ENCODE results near the gene TSPOAP1.

The TSPOAP1 gene

DNA sequence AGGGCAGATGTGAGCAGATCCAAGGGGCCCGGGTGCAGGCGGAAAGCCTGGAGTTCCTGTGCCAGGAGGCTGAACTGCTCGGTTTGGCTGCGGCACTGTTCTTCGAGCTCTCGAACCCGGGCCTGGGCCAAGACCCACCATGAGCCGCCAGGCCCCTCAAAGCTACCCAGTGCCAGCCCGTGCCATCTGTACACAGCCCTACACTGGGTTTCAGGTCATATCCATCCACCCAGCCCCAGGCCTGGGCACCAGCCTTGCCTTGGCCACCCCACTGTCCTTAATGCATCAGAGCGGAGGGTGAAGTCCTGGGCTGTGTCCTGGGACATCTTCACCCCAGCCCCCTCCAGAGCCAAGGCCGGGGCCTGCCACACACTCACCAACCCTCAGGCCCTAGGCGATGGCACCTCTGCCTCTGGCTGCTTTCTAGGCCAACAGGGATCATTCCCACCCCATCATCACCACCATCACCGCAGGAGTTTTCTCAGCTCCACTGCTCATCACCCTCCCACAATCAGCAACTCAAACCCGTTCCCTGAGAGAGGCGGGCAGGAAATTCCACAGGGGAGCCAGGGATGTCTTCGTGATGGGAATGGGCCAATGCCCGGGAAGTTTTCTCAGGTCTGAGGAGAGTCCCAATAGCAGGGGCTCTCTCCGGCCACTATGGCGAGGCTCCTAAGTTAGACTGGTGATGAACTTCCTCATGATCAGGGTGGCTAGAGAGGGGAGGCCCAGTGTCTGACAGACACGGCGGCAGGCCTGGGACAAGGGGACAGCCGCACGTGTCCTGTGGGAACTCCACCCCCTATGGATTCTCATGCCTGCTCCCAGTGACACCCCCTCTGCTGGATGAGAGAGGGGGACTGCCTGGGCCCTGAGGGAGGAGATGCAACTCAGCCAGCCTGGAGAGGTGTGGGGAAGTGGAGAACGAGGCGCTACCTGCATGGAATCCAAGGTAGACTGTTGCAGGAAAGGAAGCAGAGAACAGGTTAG is 9.1 kb downstream of the TSPOAP1 start:
- FAIRE-seq = no peak
- DNase-seq (ENCODE audit: extremely low spot score, insufficient read length, low read depth) = no peak

DNA sequence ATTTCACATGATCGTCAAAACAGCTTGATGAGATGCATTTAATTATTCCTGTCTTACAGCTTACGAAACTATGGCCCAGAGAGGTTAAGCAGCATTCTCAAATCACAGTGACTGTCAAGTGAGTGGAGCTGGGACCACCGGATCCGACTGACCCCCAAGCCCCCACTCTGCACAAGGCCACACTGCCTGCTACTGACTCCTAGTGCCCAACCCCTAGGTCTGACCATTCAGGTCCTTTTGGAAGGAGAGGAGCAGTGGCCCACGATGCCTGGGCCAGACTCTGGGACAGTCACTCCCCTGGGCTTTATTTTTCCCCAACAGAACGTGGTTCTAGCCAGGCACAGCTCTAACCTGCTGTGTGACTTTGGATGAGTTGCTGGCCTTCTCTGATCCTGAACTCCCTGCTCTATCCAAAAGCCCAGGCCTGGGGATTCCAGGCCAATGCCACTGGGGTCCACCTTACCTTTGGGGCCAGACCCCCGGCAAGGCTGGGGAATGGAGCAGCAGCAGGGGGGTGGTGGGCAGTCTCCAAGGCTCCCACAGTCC is 9.9 kb downstream of the TSPOAP1 start:
- DNase-seq (ENCODE audit: extremely low spot score, insufficient read length, low read depth) (no peak), FAIRE-seq (no peak)

- no peak for DNase-seq (ENCODE audit: extremely low spot score, insufficient read length, low read depth)
- no peak for FAIRE-seq
Observed at GRCh38 chr17:58318065-58318481, 10.5 kb downstream of the TSPOAP1 start.

DNA sequence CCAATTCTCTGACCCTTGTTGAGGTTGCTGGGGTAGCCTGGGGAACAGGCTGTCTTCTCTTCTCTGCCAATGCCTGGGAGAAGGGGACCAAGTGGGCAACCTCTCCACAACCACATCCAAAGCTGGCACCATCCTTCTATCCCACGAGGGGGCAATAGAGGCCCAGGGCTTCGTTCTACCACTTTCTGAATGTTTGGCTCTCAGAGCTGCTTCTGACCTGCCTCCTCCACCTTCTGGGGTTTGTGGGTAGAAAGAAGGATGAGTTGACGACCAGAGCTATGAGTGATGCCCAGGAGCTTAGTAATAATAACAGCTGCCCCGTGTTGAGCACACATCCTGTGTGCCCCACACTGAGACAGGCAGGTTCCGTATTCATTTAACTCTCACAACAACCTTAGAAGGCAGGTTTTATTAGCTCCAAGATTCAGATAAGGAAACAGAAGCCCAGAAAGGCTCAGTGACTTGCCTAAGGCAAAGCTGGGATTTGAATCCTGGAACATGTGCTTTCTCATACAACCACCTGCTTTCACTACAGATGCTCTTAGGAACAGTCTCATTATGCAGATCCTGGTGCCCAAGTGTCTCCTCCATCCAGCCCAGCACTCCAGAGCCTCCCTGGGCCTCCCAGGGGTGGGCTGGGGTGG is 11.1 kb downstream of the TSPOAP1 start:
- FAIRE-seq (peak; percentile 93), DNase-seq (ENCODE audit: extremely low spot score, insufficient read length, low read depth) (peak; percentile 63)

- DNase-seq (ENCODE audit: extremely low spot score, insufficient read length, low read depth) (no peak), FAIRE-seq (no peak)
Observed at GRCh38 chr17:58316260-58316960, 12.2 kb downstream of the TSPOAP1 start.

DNA sequence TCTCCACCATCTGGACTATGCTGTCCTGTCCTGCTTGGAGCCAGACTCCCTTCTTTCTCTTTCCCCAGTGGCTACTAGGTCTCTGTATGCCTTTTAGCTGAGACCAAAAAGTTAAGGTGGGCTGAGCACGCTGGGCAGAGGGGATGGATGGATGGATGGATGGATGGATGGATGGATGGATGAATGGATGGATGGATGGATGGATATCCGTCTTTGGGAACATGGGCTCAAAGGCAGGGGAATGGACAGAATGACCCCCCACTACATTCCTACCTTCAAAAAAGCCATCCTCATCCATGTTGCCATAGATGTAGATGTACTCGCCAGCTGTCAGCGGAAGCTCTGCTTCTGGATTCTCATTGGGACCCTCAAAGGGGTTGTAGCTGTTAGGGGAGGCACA is 12.8 kb downstream of the TSPOAP1 start:
- no peak for DNase-seq (ENCODE audit: extremely low spot score, insufficient read length, low read depth)
- FAIRE-seq = no peak

DNA sequence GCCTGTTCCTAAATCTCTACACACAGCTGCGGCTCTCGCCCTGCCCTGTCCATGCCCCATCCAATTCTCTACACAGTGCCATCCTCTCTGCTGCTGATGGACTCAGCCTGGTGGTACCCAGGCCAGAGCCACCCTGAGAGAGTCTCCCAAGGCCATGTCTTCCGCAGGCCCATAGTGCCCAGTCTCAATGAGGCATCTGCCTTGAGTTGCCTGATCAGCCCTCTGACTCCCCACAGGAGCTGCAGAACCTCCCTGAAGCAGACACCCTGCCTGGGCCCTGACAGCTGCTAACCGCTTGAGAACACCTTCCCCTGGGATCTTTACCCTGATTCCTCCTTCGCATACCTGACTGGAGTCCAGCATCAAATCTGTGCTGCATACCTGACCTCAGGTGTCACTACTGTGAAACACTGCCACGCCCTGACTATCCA is 13.3 kb downstream of the TSPOAP1 start:
- FAIRE-seq (no peak), DNase-seq (ENCODE audit: extremely low spot score, insufficient read length, low read depth) (no peak)

DNA sequence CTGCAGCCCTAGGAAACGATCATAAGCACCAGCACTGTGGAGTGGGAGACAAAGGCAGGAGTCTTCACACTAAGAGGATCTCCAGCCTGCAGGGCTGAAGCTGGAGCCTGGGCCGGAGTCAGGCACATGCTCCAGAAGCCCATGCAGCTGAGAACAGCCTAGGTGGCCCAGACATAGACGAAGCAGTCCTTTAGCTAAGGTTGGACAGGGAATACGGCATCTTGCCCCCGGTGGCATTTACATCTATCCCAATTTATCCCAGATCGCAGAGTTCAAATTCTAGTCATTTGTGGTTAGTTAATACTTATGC is 13.9 kb downstream of the TSPOAP1 start:
- FAIRE-seq (no peak), DNase-seq (ENCODE audit: extremely low spot score, insufficient read length, low read depth) (no peak)

DNA sequence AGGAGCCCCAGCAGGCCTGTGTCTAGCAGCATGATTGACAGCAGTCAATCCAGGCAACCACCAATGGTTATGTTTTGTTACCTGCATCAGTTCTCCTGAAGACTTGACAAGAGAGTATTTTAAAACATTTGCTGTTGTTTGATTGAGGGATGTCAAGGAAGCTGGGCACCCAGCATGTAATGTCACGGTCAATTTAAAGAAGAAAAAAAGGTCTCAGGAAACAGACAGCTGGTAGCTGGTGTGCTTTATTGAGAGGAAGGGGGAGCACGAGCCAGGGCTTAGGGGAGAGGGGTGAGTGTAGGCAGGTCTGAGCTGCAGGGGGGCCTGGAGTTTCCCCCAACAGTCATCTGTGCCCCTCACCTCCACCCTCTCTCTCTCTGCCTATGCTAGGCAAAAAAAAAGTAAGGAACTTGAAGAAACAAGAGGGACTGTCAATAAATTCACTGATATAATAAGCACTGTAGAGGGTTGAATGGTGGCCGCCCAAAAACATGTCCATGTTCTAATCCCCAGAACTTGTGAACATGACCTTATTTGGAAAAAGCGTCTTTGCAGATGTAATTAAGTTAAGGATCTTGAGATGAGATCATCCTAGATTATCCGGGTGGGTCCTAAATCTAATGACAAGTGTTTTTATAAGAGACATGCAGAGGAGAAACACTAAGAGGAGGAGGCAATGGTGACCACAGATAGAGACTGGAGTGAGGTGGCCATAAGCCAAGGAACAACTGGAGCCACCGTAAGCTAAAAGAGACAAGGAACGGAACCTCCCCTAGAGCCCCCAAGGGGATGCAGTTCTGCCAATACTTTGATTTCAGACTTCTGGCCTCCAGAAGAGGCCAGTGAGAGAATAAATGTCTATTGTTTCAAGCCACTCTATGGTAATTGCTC is 14.5 kb downstream of the TSPOAP1 start:
- no peak for FAIRE-seq

GRCh38 chr17:58312829-58313228 is 15.8 kb downstream of the TSPOAP1 start:
- peak; percentile 5 for FAIRE-seq
- DNase-seq (ENCODE audit: extremely low spot score, insufficient read length, low read depth) = no peak

More for the DNA sequence above, 14.5 kb downstream of the TSPOAP1 start:
- DNase-seq (ENCODE audit: extremely low spot score, insufficient read length, low read depth) = no peak

DNA sequence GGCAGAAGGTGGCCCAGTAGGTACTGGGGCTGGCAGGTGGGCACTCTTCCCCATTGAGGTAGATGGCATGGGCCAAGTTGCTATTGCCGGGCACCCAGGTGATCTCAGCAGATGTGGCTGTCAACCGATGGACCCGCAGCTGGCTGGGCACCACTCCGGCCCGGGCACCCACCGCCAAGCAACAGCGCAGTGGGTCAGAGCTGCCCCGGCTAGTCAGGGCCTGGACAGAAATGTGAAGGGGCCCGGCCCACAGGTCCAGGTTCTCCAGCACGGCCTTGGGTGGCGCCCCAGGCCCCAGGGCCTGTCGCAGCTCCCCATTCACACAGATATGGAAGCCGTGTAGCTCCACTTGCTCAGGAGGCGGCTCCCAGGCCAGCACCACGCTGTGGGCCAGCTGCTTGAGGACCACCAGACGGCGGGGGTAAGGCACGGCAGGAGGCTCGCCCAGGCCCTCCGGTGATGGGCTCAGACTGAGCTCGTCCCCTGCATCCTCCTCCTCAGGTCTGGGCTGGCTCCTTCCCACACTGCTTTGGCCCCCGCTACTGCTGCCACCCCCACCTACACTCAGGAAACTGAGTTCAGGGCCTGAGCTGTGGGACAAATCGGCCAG is 16.5 kb downstream of the TSPOAP1 start:
- FAIRE-seq = no peak
- DNase-seq (ENCODE audit: extremely low spot score, insufficient read length, low read depth) = no peak

DNA sequence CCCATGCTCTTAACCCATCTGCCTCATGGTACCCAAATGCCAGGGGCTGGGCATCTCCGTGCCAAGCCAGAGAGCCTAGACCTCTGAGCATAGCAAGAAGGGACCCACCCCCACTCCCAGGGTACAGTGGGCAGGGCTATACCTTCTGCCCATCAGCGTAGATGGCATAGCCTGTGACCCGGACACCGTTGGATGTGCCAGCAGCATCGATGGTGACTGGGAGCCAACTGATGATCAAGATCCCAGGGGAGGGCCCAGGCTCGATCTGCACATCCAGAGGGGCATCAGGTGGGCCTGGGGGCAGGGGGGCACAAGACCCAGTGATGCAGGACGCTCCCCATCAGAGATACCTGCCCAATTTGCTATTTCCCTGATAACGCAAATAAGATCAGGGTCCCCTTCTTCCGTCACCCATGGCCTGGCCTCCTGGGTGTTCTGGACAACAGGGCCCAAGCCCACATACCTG is 17.1 kb downstream of the TSPOAP1 start:
- FAIRE-seq = no peak
- no peak for DNase-seq (ENCODE audit: extremely low spot score, insufficient read length, low read depth)

DNA sequence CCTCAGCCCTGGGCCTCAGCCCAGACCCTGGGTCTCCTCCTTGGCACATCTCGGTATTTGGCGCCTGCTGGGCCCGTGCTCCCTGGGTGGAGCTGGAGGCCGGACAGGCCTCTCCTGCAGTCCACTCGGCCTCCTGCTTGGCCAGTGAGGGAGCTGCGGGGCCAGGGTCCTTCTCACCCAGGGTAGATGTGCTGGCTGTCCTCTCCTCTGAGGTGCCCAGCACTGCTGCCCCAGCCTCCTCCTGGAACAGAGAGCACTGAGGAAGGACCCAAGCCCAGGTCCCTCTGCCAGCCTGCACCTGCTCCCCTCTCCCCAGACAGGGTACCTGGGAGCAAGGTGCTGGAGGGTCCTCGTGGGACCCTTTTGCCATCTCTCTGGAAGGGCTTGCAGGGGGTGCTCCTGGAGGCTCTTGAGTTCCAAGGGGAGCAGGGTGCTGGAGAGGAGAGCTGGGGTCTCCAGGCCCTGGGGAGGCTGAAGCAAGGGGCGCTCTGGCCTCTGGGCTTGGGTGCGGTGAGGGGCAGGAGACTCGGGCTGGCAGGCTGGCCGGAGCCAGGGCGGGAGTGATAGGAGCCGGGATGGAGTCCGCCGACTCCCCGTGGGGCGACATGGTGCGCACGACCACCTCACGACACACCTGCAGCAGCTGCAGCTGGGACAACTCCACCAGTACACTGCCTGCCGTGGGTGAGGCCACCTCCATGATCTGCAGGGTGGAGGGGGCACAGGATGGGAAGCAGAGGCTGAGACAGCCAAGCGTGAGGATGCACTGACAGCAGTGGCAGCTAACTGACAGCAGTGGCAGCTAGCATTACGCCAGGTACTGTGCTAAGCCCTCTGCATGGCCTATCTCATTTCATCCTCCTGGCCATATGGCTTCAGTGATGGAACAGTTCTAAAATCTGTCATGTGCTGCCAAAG is 17.8 kb downstream of the TSPOAP1 start:
- FAIRE-seq = no peak
- no peak for DNase-seq (ENCODE audit: extremely low spot score, insufficient read length, low read depth)

DNA sequence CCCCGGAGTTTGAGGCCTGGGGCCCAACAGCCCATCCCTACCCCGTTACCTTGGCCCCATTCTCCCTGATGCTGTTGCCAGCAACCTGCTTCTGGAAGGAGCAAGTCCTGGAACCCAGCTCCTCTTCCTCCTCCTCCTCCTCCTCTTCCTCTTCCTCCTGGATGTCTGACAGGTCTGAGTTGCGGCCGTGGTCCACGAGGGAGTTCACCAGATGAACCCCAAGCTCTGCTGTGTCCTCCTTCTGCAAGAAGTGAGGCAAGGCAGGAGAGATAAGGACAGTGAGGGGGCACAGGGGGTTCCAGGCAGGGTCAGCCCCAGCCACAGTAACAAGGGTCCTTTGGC is 18.7 kb downstream of the TSPOAP1 start:
- FAIRE-seq (no peak), DNase-seq (ENCODE audit: extremely low spot score, insufficient read length, low read depth) (no peak)

DNA sequence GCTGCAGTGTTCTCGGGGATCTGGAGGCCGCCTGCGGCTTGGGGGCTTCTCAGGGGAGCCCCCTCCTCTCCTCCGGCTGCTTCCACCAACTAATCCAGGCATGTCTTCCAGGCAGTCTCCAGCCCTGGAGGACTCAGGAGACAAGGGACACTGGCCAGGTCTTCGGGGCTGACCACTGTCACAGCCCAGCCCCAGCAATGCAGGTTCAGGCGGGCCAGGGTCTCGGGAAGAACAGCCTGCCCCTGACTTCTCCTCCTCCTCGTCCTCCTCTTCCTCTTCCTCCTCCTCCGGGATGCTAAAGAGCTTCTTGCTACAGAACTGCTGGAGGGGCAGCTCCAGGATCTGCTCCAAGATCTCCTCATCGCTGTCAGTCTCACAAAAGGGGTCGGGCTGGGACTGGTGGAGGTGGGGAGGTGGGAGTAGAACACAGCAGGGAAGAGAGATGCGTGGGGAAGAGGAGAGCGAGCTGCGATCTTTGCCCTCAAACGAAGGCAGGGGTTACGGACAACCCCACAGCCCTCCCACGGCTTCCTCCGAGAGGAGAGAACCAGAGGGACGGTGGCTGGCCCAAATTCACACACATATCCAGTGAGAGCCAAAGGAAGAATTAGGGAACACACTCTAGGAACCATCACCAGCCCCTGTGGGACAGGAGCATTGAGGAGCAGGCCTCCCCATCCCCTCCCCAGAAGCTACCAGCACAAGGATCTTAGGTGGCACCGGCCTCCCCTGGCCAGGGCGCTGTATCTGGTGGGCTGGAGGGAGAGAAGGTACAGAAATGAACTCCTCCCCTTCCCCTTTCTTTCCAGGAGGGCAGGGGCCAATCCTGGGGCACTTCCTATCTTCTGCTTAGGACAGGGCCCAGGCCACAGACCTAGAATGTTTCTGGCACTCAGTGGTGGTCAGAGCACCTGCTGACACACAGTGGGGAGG is 19.3 kb downstream of the TSPOAP1 start:
- no peak for DNase-seq (ENCODE audit: extremely low spot score, insufficient read length, low read depth)
- no peak for FAIRE-seq

DNA sequence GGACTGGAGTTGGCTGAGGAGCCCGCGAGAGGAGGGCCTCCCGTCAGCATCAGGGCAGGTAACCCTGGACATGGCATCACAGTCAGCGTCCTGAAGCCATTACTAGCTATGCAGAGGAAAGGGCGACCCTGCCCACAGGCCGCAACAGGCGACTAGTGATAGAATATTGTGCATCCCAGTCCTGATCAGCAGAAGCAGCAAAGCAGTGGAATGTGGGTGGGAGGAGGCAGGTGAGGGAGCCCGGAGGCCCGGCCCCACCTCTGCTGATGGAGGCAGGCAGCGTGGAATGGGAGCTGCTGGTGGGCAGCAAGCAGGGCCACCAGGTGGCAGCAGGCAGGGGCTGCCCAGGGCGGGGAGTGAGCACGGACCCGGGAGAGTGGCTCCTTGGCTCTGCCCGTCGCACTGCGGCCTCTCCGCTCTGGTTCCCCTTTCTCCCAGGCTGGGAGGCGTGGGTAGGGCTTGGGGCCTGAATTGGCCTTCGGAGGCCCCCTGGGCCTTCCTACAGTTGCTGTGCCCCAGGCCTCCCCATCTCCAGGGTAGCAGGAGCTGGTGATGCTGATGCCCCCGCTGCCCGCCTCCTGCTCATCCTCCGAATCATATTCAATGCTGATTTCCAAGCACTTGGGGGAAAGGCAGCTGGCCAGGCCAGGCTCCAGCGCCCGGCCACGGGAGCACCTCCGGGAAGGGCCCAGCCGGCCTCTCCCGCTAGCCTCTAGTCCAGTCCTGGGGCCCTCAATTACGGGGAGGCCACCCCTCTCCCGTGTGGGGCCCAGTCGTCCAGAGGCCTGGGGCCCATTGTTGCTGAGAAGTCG is 20.2 kb downstream of the TSPOAP1 start:
- no peak for FAIRE-seq
- no peak for DNase-seq (ENCODE audit: extremely low spot score, insufficient read length, low read depth)
